HPDE6-E6E7 (cell line): Measurements from ENCODE around the gene PDE6A.

ENCODE experiments used
- DNase-seq: peaks from one replicate; pipeline ENCODE4 v3.0.0; 2011; ENCODE audit warnings: missing footprints; ENCODE audit errors: extremely low spot score

PDE6A gene

DNA sequence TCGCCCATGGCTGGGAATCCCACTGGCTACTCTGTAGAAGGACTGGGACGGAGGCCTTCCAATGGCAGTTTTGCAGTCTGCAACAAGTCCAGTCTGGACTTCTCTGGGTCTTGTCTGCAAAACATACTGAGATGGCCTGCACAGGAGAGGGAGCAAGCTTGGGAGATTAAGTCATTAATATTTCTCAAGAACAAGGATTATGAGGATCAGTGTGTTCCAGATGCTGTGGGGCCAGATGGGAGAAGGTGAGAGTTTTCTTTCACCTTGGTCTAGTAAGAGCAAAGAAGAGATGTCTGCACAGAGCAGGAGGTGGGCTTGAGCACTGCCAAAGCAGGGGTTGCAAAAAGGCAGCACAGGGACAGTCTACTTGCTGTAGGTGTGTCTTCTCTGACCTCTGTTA, at the start of gene PDE6A:
PDE6A (minus strand) TSS at position 128 of the 400 bp plus-strand sequence; CDS start at position 8, 120 bp downstream.
- DNase-seq = no peak

- no peak for DNase-seq
These were observed 48.9 kb upstream of the PDE6A start for GRCh38 chr5:149993471-149993870.

- peak; percentile 63 for DNase-seq
These were observed 46.2 kb upstream of the PDE6A start for GRCh38 chr5:149990518-149991376.

DNA sequence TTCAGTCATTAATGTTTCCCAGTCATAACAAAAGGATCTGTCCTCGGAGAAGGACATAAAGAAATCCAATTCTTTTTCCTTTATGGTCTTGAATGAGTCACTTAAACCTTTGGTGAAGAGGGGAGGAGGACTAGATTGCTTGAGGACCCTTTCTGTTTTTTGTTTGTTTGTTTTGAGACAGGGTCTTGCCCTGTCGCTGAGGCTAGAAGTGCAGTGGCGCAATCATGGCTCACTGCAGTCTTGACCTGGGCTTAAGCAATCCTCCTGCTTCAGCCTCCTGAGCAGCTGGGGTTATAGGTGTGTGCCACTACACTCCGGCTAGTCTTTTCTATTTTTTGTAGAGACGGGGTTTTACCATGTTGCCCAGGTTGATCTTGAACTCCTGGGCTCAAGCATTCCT, 43.5 kb upstream of the PDE6A start:
- no peak for DNase-seq

GRCh38 chr5:149982505-149982904, 37.9 kb upstream of the PDE6A start:
- no peak for DNase-seq

- DNase-seq = no peak
These were observed 36.6 kb upstream of the PDE6A start for GRCh38 chr5:149981206-149981605.

DNA sequence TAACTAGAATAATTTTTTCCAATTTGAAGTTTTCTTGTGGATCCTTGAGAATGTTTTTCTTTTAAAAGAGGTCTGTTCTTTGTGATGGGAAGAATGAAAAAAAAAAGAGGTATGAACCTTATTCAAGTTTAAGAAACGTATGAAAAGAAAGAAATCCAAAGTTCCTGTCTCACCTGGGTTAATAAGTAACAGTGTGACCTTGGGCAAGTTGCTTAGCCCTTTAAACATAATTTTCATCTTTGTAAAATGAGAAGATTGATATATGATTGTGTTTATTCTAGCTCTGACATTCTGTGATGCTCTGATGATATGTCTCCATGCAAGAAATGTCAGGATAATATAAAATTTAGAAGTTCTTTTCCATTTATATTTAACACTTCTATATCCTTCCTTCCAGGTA, 35.3 kb upstream of the PDE6A start:
- no peak for DNase-seq

DNA sequence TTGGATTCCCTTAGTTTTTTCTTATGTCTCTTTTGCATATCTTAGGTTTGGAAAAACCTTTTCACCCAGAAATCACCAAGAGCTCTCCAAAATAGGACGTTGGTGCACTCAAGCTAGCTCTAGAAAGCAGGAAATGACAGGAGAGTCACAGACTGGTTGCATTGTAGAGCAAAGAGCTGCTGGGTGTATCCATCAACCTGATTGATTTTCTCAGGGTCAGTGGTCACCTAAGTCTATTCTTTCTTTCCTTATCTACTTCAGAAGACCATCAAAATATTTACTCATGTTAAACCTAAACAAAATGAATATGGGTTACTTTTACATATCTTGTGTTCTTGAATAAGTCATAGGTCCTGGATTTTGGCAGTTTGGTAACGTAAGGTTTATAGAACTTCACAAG, 30.8 kb upstream of the PDE6A start:
- no peak for DNase-seq

GRCh38 chr5:149969181-149969930, 24.8 kb upstream of the PDE6A start:
- no peak for DNase-seq

DNA sequence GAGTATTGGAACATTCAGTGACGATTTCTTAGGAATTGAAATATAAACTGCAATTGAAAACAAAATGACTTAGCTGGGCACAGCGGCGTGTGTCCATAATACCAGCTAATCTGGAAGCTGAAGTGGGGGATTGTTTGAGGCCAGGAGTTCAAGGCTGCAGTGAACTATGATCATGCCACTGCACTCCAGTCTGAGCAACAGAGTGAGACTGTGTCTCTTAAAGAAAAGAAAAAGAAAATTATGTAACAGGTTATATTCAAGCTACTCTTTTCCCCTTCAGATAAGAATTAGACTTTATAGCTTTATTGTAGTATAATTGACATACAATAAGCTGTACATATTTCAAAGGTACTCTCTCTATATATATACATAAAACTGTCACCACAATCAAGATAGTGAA, 22.4 kb upstream of the PDE6A start:
- no peak for DNase-seq

- DNase-seq = no peak
These were observed 19.1 kb upstream of the PDE6A start for GRCh38 chr5:149963729-149964128.

- DNase-seq = no peak
These were observed 18.2 kb upstream of the PDE6A start for GRCh38 chr5:149962601-149963300.

DNA sequence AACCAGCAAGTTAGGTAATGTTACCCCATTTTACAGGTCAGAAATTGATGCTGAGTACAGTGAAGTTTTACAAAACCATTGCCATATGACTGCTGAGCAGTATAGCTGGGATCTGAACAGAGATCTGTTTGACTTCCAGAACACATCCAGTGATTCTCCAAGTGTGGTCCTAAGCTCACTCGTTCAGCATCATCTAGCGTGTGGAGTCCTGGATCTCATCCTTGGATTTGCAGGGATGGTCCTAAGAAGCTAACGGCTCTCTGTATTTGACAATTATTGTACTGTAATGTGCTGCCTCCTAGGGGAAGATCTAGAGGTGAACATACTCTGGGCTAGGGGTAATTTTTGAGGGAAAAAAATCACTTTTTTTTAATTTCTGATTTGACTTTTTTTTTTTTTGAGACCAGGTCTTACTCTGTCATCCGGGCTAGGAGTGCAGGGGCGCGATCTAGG, 17.4 kb upstream of the PDE6A start:
- peak; percentile 41 for DNase-seq

DNA sequence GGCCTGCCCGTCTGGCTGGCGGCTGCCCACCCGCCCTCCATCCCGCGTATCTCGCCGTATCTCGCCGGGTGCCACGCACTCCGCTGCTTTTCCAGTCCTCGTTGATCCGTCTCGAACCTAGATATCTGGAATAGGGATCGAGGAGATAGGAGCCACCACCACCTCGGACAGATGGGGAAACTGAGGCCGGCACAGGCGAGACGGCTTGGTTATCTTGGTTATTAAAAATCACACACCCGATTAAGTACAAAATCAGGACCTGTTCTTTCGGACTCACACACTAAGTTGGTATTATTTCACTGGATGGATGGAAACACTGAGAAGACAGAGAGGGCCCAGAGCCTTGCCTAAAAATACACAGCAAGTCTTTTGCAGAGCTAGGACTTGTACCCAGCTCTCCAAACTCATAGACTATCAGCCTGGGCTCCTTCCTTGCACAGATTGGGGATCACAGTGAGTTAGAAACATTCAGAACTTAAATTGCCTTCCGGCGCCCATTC, 16.6 kb upstream of the PDE6A start:
- no peak for DNase-seq

- DNase-seq = peak; percentile 96
These were observed 15.9 kb upstream of the PDE6A start, which contains the start of gene SLC26A2 for GRCh38 chr5:149960272-149961185. SLC26A2 (plus strand) TSS chr5:149960758; CDS start chr5:149977653, 16,895 bp downstream.

DNA sequence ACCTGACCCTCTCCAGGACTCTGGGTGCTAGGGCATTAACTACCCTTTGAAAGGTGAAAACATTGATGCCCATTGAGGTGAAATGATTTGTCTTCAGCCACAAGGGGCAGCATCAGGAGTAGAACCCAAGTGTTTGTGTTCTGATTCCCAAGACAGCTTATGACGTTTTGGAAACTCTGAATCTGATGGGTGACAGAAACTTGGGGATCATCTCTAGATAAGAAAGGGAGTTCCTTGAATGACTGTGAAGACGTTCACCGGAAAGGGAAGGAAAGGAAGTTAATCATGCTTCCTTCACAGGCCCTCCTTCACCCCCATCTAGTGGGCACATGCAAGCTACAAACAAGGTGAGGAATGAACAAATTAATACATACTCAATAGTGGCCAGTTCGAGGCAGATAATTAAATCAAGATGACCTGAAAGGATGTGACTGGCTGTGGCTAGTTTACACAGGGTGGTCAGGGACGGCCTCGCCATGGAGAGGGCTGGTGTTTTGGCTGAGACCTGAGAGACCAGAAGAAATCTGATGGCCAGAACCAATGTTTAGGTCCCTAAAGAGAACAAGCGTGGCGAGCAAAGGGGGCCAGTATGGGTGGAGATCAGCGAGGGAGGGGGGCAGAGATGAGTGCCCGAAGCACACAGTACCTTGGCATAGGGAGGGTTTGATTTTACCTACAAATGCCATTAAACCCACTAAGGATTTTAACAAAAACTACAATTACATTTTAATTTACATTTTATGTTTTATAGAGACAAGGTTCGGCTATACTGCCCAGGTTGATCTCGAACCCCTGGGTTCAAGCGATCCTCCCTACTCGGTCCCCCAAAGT, 15.0 kb upstream of the PDE6A start:
- no peak for DNase-seq

DNA sequence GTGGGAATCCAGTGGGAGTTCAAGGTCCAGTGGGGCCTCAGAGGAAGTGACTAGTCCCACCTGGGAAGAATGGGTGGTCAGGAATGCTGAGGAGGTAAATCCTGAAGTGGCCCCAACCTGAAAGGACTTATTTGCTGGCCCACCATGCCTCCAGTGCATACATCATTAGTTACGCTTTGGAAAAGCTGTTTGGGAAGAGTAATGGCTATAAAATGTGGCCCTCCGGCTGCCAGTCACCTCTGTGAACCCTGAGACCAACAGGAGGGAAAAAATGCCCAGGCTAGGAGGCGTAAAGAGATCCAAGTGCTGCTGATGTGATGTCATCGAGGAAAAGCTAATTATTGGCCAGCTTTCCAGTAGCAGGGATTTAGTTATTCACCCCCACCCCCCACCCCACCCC, 13.3 kb upstream of the PDE6A start:
- no peak for DNase-seq

GRCh38 chr5:149956685-149957084, 12.1 kb upstream of the PDE6A start:
- no peak for DNase-seq

DNA sequence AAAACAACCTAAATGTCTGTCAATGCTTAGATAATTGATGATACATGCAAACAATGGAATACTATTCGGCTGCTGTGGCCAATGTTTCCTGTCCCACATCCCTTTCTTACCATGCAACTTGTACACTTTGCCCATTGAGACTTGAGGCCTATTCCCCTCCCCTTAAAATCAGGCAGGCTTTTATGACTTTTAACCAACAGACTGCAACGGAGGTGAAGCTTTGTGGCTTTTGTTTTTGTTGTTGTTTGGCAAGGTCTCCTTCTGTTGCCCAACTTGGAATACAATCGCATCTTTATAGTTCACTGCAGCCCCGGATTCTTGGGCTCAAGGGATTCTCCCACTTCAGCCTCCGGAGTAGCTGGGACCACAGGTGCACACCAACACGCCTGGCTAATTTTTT, 10.2 kb upstream of the PDE6A start:
- no peak for DNase-seq
